HG03571 (cell line): ENCODE data around the gene PLPP1.
"Not testable (repeated sequence)": the region's sequence is repeated elsewhere in the genome, so short reads cannot be mapped to it uniquely, and the experiment has no call there.

Source experiments
- ATAC-seq: cut with Tn5 transposase; IDR thresholded peaks from one replicate; pipeline ENCODE4 v1.9.1; 2021; ENCODE audit not compliant: unreplicated experiment

Gene PLPP1

DNA sequence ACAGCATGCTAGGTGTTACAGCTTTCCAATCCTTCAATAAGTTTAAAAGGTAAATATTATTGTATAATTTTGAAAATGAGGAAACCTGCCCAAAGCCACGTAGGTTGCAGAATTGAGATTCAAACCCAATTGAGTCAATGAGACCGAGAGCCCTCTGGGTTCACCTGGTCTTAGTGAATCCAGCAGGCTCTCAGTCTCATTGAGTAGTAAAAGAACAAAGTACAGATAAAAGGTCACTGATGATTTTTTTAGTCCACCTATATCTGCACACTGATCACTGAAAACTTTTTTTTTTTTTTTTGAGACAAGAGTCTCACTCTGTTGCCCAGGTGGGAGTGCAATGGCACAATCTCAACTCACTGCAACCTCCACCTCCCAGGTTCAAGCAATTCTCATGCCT, 27.2 kb downstream of the PLPP1 start:
- no peak for ATAC-seq

DNA sequence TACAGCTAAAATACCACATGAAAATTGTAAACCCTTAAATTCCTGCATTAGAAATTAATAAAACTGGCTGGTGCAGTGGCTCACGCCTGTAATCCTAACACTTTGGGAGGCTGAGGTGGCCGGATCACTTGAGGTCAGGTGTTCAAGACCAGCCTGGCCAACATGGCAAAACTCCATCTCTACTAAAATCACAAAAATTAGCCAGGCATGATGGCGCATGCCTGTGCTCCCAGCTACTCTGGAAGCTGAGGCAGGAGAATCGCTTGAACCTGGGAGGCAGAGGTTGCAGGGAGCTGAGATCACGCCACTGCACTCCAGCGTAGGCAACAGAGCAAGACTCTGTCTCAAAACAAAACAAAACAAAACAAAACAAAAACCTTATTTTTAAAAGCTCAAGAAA, 29.1 kb downstream of the PLPP1 start:
- not testable (repeated sequence) for ATAC-seq

DNA sequence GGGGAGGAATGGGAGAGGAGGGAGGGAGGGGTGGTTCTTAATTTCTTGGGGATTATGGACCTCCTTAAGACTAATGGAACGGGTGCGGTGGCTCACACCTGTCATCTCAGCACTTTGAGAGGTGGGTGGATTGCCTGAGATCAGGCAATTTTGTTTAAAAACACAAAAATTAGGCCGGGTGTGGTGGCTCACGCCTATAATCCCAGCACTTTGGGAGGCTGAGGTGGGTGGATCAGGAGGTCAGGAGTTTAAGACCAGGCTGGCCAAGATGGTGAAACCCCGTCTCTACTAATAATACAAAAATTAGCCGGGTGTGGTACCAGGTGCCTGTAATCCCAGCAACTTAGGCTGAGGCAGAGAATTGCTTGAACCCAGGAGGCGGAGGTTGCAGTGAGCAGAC, 30.8 kb downstream of the PLPP1 start:
- ATAC-seq = not testable (repeated sequence)

DNA sequence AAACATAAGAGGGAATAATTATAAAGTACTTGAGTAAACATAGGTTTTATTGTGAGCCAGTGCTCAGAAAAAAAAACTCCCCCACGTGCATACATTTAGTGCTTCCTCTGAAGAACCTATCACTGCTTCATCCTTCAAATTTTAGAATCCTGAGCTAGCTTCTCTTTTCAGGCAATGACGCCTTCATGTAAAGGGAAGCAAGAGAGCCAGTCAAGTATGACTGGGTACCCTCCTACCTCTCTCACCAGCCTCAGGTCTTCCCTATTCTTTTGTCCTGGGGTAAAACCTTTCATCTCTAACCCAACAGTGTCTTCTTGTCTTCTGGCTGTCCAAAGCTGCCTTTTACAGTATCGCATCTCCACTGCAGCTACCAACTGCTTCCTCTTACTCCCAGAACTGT, 32.0 kb downstream of the PLPP1 start:
- no peak for ATAC-seq

DNA sequence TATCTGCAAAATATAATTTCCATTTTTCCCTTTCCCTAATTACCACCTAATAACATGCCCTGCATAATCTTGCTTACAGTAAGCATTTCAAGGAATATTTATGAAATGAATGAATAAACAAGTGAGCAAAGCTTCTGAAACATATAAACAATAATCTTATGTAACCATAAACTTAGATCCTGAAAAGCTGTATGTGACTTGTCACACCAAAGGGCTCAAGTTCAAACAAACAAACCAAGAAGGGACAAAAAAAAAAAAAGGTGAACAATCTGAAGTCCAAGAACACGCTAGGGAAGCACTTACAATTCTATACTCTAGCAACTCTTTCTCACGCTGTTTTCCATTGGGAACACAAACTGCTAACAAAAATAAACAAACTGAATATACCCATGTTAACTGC, 36.3 kb downstream of the PLPP1 start:
- ATAC-seq = no peak

DNA sequence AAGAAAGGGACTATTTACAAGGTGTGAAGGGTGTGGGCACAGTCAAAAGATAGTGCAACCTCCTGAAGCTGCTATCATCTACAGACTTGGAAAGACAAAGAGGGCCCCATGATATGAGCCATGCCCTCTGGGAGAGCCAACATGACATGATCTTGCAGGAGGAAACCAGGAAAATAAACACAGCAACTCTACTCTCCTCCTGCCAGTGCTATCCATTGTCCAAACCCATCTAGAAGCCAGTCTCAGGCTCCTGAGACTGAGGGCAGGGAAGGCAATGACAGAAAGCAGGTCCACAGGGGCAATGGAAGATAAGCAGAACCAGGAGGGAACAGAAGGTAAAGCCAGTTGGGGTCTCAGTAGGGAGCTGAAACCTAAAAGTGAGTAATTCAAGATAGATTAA, 37.1 kb downstream of the PLPP1 start:
- no peak for ATAC-seq

DNA sequence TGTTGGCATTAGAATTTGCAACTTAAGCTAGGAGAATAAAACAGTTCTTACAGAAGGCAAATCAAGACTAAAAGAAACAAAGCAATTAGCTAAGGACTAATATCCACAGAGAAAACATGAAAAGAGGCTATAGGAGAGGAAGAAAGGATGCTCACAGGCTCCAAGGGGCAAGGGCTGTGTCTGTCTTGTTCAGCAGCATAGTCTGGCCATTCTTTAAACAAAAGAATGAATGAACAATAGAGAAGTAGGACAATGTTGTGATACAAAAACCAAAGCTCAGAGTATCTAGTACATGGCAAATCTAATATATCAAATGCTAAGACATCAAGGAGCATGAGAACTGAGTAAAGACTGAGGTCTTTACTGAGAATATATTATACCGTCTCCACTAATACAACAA, 39.5 kb downstream of the PLPP1 start:
- ATAC-seq = no peak

DNA sequence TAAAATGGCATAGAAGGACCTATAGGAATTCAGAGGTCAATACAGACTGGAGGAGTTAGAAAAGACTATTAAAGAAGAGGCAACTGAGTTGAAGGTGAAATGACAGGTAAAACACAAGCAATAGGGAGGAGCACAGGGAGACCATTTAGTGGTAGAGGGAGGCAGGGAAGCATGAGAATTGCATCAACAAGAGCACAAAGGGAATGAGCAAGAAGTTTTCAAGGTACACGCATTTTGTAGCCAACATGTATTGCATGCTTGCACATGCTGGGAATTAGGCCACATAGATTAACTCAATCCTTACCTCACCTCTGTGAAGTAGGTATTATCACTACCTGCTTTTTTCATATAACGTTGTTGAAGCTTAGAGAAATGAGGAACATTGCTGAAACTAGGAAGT, 42.3 kb downstream of the PLPP1 start:
- no peak for ATAC-seq

DNA sequence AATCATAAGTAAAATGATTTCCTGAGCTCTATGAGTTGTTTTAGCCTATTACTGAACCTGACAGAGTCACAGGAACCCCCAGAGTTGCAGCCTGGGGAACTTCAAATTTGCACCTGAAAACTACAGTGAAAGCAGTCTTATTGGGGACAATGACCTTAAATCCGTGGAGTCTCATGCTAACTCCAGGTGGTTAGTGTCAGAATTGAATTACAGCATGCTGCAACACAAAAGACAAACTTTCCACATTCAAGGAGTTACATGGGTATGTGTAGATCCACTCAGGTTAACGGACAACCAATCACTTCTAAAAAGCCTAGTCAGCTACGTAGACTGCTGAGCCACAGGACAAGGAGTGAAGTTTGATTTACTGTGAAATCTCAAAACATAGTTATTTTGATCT, 49.7 kb downstream of the PLPP1 start:
- no peak for ATAC-seq

DNA sequence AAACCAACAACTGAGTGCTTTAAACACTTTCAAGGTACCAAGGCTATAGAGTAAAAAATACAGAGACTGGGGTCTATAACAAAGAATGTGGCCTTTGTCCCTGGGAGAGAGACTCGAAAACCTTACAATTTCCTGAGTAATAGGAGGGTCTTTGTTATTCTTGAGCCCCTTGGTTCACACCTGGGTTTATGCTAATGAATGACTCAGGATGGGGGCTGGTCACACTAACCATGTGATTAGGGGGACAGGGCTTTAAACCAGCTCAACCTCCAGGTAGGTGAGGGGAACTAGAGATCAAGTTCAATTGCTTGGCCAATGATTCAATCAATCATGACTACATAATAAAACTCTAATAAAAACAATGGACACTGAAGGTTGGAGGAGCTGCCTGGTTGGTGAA, 50.2 kb downstream of the PLPP1 start:
- ATAC-seq = no peak

DNA sequence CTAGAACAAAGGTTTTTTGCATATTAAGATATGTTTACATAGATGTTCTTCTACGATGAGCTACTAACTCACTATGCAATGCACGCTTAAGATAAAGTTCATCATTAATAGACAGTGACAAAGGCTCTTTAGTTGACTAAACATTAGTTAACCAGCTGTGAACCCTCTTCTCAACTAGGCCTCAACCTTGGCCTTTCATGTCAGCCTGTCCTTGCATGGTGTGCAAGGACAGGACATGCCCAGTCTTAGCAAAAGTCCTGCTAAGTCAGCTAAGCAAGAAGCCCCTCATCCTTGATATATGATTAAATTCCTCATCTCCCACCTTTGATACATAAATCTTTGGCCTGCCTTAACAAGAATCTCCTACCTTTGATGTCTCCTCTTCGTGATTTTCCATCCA, 50.9 kb downstream of the PLPP1 start:
- ATAC-seq = no peak

DNA sequence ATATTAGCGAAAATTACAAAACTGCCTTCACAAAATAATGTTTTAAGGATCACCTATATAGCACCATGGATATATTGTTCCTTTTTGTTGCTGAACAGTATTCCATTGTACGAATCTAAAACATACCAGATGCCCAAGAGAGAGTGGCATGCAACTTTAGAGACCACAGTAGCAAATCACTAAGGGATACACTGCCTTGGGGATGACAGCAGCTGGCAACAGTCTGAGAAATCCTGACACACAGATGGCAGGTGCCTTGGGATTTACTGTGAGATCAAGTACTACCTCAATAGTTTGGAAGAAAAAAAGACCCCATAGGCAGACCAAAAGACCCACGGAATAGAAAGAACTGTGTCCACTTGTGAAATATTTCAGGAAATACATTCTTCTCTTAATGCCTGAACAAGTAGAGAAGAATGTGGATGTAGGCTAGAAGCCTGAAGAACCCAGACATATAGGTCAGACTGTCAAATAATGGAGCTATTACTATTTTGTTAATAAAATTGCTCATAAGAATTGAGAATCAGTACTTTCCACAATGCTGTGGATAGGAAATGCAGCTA, 53.4 kb downstream of the PLPP1 start:
- ATAC-seq = no peak

DNA sequence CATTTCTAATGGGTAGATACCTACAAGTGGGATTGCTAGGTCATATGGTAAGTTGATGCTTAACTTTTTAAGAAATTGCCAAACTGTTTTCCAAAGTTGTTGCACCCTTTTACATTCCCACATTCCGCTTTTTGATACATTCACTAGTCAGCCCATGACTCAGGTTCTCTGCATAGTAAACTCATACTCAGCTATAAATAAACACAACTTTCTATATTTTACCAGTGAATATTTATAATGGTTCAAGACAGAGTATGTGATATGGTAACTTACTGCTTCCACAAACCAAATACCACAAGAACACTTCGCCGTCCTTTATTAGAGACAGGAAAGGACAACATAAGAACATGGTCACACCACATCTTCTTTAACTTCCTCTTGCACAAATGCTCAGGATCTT, 54.0 kb downstream of the PLPP1 start:
- no peak for ATAC-seq

DNA sequence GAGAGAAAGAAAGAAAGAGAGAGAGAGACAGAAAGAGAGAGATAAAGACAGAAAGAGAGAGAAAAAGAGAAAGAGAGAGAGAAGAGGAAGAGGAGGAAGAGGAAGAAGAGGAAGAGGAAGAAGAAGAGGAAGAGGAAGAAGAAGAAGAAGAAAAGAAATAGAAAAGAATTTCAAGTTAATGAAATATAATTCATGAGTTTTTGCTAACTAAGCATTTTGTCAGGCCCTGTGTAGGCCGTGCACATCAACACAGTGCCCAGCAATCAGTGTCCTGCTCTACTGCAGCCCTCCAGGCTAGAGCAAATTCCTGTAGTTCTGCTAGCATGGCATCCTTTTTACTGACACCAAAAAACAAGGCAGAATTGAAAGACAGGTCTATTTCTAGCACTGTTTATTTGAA, 62.1 kb downstream of the PLPP1 start:
- ATAC-seq = no peak

DNA sequence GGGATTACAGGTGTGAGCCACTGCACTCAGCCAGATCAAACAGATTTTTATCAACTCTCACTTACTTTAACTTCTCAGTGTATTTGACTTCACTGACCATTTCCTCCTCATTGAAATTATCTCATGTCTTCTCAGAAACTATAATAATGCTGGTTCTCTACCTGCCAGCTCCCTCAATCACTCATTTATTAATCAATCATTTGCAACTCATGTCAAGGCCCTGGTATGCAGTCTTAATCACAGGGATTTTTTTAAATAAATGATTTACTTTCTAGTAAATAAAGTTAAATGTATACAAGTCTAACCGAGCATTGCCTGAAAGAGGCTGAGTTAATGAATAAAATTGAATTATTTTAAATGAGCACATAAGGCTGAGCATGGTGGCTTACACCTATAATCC, 63.3 kb downstream of the PLPP1 start:
- ATAC-seq = no peak

DNA sequence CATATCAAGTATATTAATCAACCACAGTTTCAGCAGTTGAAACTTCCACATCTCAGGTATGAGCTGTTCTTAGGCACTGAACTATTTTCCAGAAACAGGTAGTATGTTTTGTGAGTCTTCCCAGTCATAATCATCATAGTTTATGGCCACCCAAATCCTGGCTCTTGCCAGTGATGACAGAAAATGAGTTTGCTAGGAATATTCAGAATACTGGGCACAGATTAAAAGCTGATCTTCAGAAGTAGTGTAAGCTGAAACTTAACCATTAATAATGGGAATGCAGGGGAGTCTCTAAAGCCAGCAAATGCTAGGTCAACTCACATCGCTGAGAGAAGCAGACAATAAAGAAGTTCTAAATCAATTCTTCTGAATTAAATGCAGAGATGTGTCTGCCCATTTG, 64.5 kb downstream of the PLPP1 start:
- ATAC-seq = no peak

DNA sequence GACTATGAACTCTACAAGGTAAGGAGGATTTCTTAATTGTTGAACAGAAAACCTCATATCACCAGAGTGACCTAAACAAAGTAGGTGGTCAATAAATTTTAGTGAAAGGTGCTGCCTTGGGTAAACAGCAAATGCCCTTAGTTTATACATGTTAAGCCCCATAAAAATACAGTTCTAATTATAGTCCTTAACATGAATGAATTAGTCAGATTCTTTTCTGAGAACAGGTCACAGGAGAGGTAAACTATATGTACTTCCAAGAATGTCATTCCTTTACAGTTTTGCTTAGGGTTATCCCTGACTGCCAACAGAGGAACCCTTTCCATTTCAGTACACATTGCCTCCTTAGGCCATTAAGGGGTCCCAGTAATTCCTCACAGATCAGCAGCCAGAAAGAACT, 64.9 kb downstream of the PLPP1 start:
- ATAC-seq = no peak

DNA sequence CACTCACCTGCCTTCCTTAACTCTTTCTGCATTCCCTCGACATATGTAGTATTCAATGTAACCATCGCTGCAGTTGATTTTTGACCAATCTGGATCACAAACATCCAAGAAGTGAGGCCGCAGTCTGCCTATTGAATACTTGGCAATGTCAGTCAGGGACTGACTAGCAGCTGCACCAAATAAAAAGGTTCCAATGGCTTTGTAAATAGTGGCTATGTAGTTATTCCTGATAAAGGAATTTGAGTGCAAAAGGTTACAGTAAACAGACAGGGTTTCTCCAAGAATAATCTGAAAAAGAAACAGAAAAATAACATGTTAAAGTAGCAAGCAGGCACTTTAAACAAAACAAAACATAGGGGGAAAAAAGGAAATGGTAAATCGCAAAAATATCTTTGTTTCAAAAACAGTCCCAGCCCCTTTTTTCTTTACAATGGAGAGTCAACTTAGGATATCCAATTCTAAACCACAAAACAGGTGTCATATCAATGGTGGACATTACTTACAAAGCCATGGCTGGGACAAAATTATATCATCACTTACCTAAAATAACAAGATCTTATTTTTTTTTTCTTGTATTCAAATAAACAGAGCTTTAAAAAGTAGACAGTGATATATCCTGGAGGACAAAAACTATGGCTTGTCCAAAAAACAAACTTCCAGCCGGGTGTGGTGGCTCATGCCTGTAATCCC, 66.8 kb downstream of the PLPP1 start:
- ATAC-seq = no peak

DNA sequence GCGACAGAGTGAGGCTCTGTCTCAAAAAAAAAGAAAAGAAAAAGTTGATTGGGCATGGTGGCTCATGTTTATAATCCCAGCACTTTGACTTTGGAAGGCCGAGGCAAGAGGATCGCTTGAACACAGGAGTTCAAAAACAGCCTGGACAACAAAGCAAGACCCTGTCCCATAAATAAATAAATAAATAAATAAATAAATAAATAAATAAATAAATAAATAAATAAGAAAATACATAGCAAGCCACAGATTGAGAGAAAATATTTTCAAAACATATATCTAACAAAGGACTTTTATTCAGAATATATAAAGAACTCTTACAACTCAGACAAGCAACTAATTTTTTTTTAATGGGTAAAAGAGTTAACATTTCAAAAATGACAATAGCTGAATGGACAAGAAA, 71.2 kb downstream of the PLPP1 start:
- no peak for ATAC-seq

DNA sequence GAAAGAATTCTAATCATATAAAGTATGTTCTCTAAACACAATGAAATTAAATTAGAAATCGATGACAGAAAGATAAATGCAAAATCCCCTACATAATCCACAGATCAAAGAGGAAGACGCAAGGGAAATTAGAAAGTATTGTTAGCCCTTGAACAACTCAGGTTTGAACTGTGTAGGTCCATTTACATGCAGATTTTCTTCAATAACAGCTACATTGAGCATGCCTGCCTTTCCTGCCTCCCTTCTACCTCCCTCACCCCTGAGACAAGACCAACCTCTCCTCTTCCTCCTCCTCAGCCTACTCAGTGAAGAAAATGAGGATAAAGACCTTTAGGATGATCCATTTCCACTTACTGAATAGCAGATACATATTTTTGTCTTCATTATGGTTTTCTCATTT, 75.2 kb downstream of the PLPP1 start:
- ATAC-seq = no peak

DNA sequence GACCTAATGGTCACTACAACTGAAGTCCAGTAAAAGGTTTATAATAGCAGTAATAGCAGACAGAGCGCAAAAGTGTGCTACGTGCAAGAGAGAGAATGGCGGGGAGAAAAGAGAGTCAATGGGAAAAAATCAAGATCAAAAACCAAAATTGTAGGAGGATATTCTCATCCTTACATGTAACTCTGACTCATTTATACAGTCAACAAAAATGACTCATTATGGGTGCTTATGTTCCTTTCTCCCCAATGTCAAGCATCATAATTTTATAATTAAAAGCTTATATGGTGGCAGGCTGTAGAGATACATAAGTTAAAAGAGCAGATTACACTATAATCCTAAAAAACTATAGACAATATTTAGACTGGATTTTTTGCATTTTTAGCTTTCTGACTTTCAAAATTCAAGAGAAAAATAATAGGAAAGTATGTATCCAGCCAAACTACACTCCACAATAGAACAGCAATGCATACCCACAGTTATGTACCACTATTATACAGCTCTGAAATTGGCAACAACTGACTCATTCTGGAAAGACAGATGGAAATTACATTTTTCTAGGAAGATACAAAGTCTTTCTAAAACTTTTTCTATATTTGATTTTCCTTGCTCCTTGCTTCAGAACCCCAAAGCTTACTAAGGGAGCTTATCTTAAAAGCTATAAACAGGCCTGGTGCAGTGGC, 78.4 kb downstream of the PLPP1 start:
- no peak for ATAC-seq

DNA sequence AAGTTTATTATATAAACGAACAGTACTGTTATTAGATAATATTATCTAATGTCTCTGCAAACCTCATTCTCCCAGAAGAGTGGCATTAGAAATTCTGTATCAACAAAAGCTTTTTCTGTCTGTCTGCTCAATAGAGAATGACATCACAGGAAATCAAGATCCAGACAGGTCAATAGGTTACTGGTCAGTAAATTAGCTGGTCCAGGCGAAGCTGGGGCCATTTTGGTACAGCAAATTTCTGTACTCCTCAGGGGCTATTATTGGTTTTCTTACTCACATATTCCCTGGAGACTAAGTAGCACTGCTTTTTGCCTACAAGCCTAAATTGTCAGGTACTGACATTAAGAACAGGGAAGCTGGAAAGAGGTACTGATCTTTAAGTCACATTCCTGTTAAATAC, 80.5 kb downstream of the PLPP1 start:
- ATAC-seq = no peak

DNA sequence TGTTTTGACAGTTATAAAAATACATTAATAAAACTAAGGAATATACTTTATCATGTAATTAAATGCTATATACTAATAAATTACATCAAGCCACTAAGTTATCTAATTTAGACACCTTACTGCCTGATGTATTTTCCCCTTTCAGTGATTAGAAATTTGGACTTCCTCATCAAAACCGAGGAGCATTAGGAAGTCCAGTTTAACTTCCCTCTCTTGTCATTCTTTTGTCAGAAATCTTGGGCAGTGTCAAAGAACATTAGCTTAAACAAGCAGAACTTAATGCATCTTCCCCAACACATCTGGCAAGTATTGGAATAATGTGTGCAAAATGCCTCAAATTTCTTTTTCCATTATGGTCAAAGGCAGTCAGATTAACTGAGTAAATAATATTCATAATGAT, 81.6 kb downstream of the PLPP1 start:
- ATAC-seq = no peak
